HG02970 (cell line): ENCODE results near the gene MGMT.

Source experiments
- ATAC-seq: cut with Tn5 transposase; IDR thresholded peaks from one replicate; pipeline ENCODE4 v1.9.1; 2021; ENCODE audit warnings: mild to moderate bottlenecking, moderate library complexity, moderate number of reproducible peaks; ENCODE audit not compliant: unreplicated experiment, low FRiP score

MGMT gene

GRCh38 chr10:129744134-129745111 is 277.4 kb downstream of the MGMT start:
- no peak for ATAC-seq

- ATAC-seq: no peak
Observed at GRCh38 chr10:129745186-129745750, 278.2 kb downstream of the MGMT start.

GRCh38 chr10:129754211-129755050 is 287.4 kb downstream of the MGMT start:
- ATAC-seq: no peak

GRCh38 chr10:129755158-129755591 is 288.1 kb downstream of the MGMT start:
- no peak for ATAC-seq

- no peak for ATAC-seq
Observed at GRCh38 chr10:129755621-129756020, 288.6 kb downstream of the MGMT start.

GRCh38 chr10:129756912-129757901 is 290.2 kb downstream of the MGMT start:
- ATAC-seq: no peak

GRCh38 chr10:129758207-129759021 is 291.4 kb downstream of the MGMT start:
- no peak for ATAC-seq

GRCh38 chr10:129759214-129760002 is 292.4 kb downstream of the MGMT start:
- ATAC-seq: no peak

- ATAC-seq: no peak
Observed at GRCh38 chr10:129760003-129760315, 292.9 kb downstream of the MGMT start.

- no peak for ATAC-seq
Observed at GRCh38 chr10:129760416-129760815, 293.4 kb downstream of the MGMT start.

GRCh38 chr10:129761197-129761972 is 294.3 kb downstream of the MGMT start:
- ATAC-seq: no peak

GRCh38 chr10:129761981-129762956 is 295.2 kb downstream of the MGMT start:
- no peak for ATAC-seq

- no peak for ATAC-seq
Observed at GRCh38 chr10:129764011-129764900, 297.2 kb downstream of the MGMT start.

GRCh38 chr10:129764901-129765663 is 298.0 kb downstream of the MGMT start:
- ATAC-seq: no peak
